Measurements from ENCODE around the gene ACAP3.

ACAP3 gene

DNA sequence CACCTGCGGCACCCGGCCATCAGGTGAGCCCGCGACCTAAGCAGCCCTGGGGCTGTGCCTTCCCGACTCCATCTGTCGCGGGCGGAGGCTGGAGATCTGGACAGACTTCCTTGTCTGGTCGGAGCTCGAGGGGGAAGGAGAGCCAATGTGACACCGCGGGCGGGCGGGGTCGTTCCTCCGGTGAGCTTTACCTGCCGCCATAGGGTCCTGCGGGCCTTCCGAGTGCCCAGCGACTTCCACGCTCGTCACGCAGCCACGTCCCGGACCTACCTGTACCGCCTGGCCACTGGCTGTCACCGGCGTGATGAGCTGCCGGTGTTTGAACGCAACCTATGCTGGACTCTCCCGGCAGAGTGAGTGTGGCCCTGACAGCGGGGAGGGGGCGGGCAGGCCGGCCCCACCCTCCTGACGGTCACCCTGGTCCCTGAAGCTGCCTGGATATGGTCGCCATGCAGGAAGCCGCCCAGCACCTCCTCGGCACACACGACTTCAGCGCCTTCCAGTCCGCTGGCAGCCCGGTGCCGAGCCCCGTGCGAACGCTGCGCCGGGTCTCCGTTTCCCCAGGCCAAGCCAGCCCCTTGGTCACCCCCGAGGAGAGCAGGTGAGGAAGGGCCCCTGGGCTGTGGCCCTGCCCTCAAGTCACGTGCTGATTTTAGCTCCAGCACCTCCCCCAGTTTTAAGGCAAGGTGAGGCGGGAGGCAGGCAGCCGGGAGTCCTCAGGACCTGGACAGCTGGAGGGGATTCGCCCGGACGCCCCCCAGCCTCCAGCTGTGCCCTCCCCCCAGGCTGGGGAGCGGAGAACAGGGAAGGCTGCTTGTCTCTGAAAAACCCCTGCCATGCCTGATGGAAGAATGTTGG is 1.8 kb upstream of the ACAP3 start:
- TF ChIP-seq PATZ1 (CRISPR knock-in tag; IDR thresholded peaks at IDR 0.05; ENCODE audit: borderline replicate concordance): no peak
- TF ChIP-seq TOX (CRISPR knock-in tag; IDR thresholded peaks at IDR 0.05; ENCODE audit: borderline replicate concordance): no peak
- no peak for TF ChIP-seq ZNF8 (CRISPR knock-in tag; IDR thresholded peaks at IDR 0.05)
- TF ChIP-seq, protein P1, sequence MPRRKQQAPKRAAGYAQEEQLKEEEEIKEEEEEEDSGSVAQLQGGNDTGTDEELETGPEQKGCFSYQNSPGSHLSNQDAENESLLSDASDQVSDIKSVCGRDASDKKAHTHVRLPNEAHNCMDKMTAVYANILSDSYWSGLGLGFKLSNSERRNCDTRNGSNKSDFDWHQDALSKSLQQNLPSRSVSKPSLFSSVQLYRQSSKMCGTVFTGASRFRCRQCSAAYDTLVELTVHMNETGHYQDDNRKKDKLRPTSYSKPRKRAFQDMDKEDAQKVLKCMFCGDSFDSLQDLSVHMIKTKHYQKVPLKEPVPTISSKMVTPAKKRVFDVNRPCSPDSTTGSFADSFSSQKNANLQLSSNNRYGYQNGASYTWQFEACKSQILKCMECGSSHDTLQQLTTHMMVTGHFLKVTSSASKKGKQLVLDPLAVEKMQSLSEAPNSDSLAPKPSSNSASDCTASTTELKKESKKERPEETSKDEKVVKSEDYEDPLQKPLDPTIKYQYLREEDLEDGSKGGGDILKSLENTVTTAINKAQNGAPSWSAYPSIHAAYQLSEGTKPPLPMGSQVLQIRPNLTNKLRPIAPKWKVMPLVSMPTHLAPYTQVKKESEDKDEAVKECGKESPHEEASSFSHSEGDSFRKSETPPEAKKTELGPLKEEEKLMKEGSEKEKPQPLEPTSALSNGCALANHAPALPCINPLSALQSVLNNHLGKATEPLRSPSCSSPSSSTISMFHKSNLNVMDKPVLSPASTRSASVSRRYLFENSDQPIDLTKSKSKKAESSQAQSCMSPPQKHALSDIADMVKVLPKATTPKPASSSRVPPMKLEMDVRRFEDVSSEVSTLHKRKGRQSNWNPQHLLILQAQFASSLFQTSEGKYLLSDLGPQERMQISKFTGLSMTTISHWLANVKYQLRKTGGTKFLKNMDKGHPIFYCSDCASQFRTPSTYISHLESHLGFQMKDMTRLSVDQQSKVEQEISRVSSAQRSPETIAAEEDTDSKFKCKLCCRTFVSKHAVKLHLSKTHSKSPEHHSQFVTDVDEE (CRISPR knock-in tag; IDR thresholded peaks at IDR 0.05): no peak
- no peak for TF ChIP-seq ZFP30 (CRISPR knock-in tag; IDR thresholded peaks at IDR 0.05)
- no peak for TF ChIP-seq RARB (CRISPR knock-in tag; IDR thresholded peaks at IDR 0.05)
- no peak for TF ChIP-seq BACH2 (CRISPR knock-in tag; IDR thresholded peaks at IDR 0.05; ENCODE audit: borderline replicate concordance)
- TF ChIP-seq PPARA (CRISPR knock-in tag; IDR thresholded peaks at IDR 0.05; ENCODE audit: borderline replicate concordance): no peak
- TF ChIP-seq, protein P2, sequence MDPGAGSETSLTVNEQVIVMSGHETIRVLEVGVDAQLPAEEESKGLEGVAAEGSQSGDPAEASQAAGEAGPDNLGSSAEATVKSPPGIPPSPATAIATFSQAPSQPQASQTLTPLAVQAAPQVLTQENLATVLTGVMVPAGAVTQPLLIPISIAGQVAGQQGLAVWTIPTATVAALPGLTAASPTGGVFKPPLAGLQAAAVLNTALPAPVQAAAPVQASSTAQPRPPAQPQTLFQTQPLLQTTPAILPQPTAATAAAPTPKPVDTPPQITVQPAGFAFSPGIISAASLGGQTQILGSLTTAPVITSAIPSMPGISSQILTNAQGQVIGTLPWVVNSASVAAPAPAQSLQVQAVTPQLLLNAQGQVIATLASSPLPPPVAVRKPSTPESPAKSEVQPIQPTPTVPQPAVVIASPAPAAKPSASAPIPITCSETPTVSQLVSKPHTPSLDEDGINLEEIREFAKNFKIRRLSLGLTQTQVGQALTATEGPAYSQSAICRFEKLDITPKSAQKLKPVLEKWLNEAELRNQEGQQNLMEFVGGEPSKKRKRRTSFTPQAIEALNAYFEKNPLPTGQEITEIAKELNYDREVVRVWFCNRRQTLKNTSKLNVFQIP (CRISPR knock-in tag; IDR thresholded peaks at IDR 0.05; ENCODE audit: borderline replicate concordance, low read depth): no peak
- TF ChIP-seq ESRRG (CRISPR knock-in tag; IDR thresholded peaks at IDR 0.05): no peak
- no peak for TF ChIP-seq ZC3H10 (CRISPR knock-in tag; IDR thresholded peaks at IDR 0.05)
- TF ChIP-seq ARNTL (CRISPR knock-in tag; IDR thresholded peaks at IDR 0.05; ENCODE audit: borderline replicate concordance, low read depth): no peak
- no peak for TF ChIP-seq CSRNP3 (CRISPR knock-in tag; IDR thresholded peaks at IDR 0.05)
- TF ChIP-seq OSR1 (CRISPR knock-in tag; IDR thresholded peaks at IDR 0.05): no peak
- no peak for TF ChIP-seq SNAI2 (CRISPR knock-in tag; IDR thresholded peaks at IDR 0.05)
- TF ChIP-seq CSDC2 (CRISPR knock-in tag; IDR thresholded peaks at IDR 0.05): no peak
- no peak for TF ChIP-seq ISL1 (CRISPR knock-in tag; IDR thresholded peaks at IDR 0.05)
- no peak for TF ChIP-seq TCF4 (CRISPR knock-in tag; IDR thresholded peaks at IDR 0.05; ENCODE audit: borderline replicate concordance)
- peak; percentile 0 for ATAC-seq

DNA sequence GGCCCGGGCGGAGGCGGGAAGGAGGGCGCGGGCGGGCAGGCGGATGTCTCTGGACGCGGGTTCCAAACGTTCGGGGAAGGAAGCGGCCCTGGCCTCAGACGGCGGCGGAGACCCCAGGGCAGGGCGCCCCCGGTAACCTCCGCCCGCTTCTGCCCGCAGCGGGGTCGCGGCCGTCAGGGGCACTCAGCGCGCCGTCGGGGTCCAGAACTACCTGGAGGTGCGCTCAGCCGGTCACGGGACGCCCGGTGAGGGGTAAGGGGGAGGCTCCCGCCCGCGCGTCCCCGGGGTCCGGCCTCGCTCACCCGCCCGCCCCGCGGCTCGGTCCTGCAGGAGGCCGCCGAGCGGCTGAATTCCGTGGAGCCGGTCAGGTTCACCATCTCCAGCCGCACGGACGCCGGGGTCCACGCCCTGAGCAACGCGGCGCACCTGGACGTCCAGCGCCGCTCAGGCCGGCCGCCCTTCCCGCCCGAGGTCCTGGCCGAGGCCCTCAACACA is 1.1 kb upstream of the ACAP3 start:
- no peak for TF ChIP-seq GLIS3 (CRISPR knock-in tag; IDR thresholded peaks at IDR 0.05)
- no peak for TF ChIP-seq CSDC2 (CRISPR knock-in tag; IDR thresholded peaks at IDR 0.05)
- no peak for TF ChIP-seq OSR1 (CRISPR knock-in tag; IDR thresholded peaks at IDR 0.05)
- ATAC-seq: peak; percentile 2

GRCh38 chr1:1307261-1307922 is 338 bp downstream of the ACAP3 start:
- TF ChIP-seq CSRNP3 (CRISPR knock-in tag; IDR thresholded peaks at IDR 0.05): no peak
- no peak for TF ChIP-seq SNAI2 (CRISPR knock-in tag; IDR thresholded peaks at IDR 0.05)
- TF ChIP-seq, protein P2 (CRISPR knock-in tag; IDR thresholded peaks at IDR 0.05; ENCODE audit: borderline replicate concordance, low read depth): no peak
- TF ChIP-seq ARNTL (CRISPR knock-in tag; IDR thresholded peaks at IDR 0.05; ENCODE audit: borderline replicate concordance, low read depth): no peak
- no peak for TF ChIP-seq ZFP30 (CRISPR knock-in tag; IDR thresholded peaks at IDR 0.05)
- TF ChIP-seq ESRRG (CRISPR knock-in tag; IDR thresholded peaks at IDR 0.05): no peak
- TF ChIP-seq ISL1 (CRISPR knock-in tag; IDR thresholded peaks at IDR 0.05): no peak
- TF ChIP-seq, protein P3, sequence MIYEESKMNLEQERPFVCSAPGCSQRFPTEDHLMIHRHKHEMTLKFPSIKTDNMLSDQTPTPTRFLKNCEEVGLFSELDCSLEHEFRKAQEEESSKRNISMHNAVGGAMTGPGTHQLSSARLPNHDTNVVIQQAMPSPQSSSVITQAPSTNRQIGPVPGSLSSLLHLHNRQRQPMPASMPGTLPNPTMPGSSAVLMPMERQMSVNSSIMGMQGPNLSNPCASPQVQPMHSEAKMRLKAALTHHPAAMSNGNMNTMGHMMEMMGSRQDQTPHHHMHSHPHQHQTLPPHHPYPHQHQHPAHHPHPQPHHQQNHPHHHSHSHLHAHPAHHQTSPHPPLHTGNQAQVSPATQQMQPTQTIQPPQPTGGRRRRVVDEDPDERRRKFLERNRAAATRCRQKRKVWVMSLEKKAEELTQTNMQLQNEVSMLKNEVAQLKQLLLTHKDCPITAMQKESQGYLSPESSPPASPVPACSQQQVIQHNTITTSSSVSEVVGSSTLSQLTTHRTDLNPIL (CRISPR knock-in tag; IDR thresholded peaks at IDR 0.05; ENCODE audit: low read depth): no peak
- no peak for TF ChIP-seq GLIS3 (CRISPR knock-in tag; IDR thresholded peaks at IDR 0.05)
- TF ChIP-seq BACH2 (CRISPR knock-in tag; IDR thresholded peaks at IDR 0.05; ENCODE audit: borderline replicate concordance): no peak
- TF ChIP-seq CSDC2 (CRISPR knock-in tag; IDR thresholded peaks at IDR 0.05): no peak
- no peak for TF ChIP-seq RARB (CRISPR knock-in tag; IDR thresholded peaks at IDR 0.05)
- TF ChIP-seq OSR1 (CRISPR knock-in tag; IDR thresholded peaks at IDR 0.05): no peak
- no peak for TF ChIP-seq ZNF70 (CRISPR knock-in tag; IDR thresholded peaks at IDR 0.05)
- no peak for TF ChIP-seq TOX (CRISPR knock-in tag; IDR thresholded peaks at IDR 0.05; ENCODE audit: borderline replicate concordance)
- ATAC-seq: no peak
